HepG2 (cell line): ENCODE data around the gene ART4. TPM values are rescaled to one million over a fixed set of nuclear protein-coding genes. Genes with fewer than 3 reads are reported as not detected.

Experiments
- DMAP1 ChIP-seq: IDR thresholded peaks from 2 replicates; pipeline ENCODE4 v1.6.1; 2016
- EP300 ChIP-seq, 3 experiments: sonication (generic) in 1 of 3; formaldehyde crosslinking in 1 of 3; IDR thresholded peaks; 2 replicates each; pipeline versions ENCODE4 v1.5.1 to v1.6.1; 2011 to 2020; ENCODE audit warnings: low read depth in 2 of 3, low read length in 2 of 3, borderline replicate concordance in 1 of 3, improper control_type of control experiment in 1 of 3, mild to moderate bottlenecking in 1 of 3, missing genetic modification reagents in 1 of 3, moderate library complexity in 1 of 3
- FOXA1 ChIP-seq, 2 experiments: fragments of 450-650 bp in 1 of 2; sonication (generic) in 1 of 2; formaldehyde crosslinking in 1 of 2; IDR thresholded peaks; 2 replicates each; pipeline versions ENCODE4 v1.4.0 to v1.6.1; 2016 to 2020; ENCODE audit warnings: missing genetic modification reagents in 1 of 2
- HDAC6 ChIP-seq: fragments of 200-600 bp; sonication (generic); IDR thresholded peaks from 2 replicates; pipeline ENCODE4 v1.7.0; 2017; ENCODE audit warnings: mild to moderate bottlenecking, antibody characterized with exemption, low read length, low read depth
- JUN ChIP-seq: sonication (generic); formaldehyde crosslinking; IDR thresholded peaks from 2 replicates; pipeline ENCODE4 v1.4.0; 2020; ENCODE audit warnings: mild to moderate bottlenecking, missing genetic modification reagents
- KDM5B ChIP-seq: sonication (generic); formaldehyde crosslinking; IDR thresholded peaks from 2 replicates; pipeline ENCODE4 v1.4.0; 2020; ENCODE audit warnings: missing genetic modification reagents, mild to moderate bottlenecking, borderline replicate concordance
- MBNL3 ChIP-seq: fragments of 250-450 bp; sonication (Bioruptor Pico); conservative IDR thresholded peaks from 2 replicates; pipeline ENCODE4 v1.8.0; 2022; ENCODE audit warnings: mild to moderate bottlenecking, inconsistent platforms
- MYC ChIP-seq: sonication (generic); formaldehyde crosslinking; IDR thresholded peaks from 2 replicates; pipeline ENCODE4 v1.9.0; 2021; ENCODE audit warnings: missing genetic modification reagents, borderline replicate concordance
- RCOR2 ChIP-seq: IDR thresholded peaks from 2 replicates; pipeline ENCODE4 v1.6.1; 2016; ENCODE audit warnings: missing biosample characterization, missing genetic modification reagents
- RELA ChIP-seq: sonication (generic); formaldehyde crosslinking; IDR thresholded peaks from 2 replicates; pipeline ENCODE4 v1.4.0; 2020; ENCODE audit warnings: missing genetic modification reagents
- REPIN1 ChIP-seq: sonication (generic); formaldehyde crosslinking; IDR thresholded peaks from 2 replicates; pipeline ENCODE4 v1.8.0; 2022; ENCODE audit warnings: missing genetic modification reagents, low read depth, mild to moderate bottlenecking, borderline replicate concordance
- SAP130 ChIP-seq: IDR thresholded peaks from 2 replicates; pipeline ENCODE4 v1.6.1; 2016; ENCODE audit warnings: low read depth
- SRSF4 ChIP-seq: fragments of 200-400 bp; formaldehyde crosslinking; IDR thresholded peaks from one replicate; pipeline ENCODE4 v1.6.1; 2018; ENCODE audit warnings: mild to moderate bottlenecking, low read depth, low read length, moderate library complexity; ENCODE audit not compliant: poor library complexity, severe bottlenecking
- ZNF101 ChIP-seq: sonication (generic); formaldehyde crosslinking; IDR thresholded peaks from 2 replicates; pipeline ENCODE4 v1.4.0; 2020; ENCODE audit warnings: mild to moderate bottlenecking, low read depth, missing genetic modification reagents, borderline replicate concordance
- ZNF577 ChIP-seq: sonication (generic); formaldehyde crosslinking; IDR thresholded peaks from 2 replicates; pipeline ENCODE4 v1.4.0; 2020; ENCODE audit warnings: mild to moderate bottlenecking, low read depth, missing genetic modification reagents, borderline replicate concordance
- polyA plus RNA-seq, 8 experiments: library from polyadenylated mRNA; depleted of rRNA in 3 of 8; stranded (reverse) in 7 of 8; unstranded in 1 of 8; fragments of >200 nt; fragmentation: Illumina TruSeq in 4 of 8; extraction: Trizol in 4 of 8; gene quantifications; 2 replicates each; pipeline versions ENCODE4 v1.2.1 to v1.2.3, GENCODE V29; 2011 to 2016; ENCODE audit warnings: low read depth in 4 of 8, missing spikeins in 1 of 8, mixed read lengths in 1 of 8; ENCODE audit not compliant: insufficient read depth in 1 of 8
- total RNA-seq, 5 experiments: library from RNA; depleted of rRNA; stranded (reverse); fragments of >200 nt; fragmentation: Illumina TruSeq; extraction: Trizol; gene quantifications; 2 replicates each; pipeline ENCODE4 v1.2.3, GENCODE V29; 2016; ENCODE audit warnings: low read depth in 1 of 5
- TF ChIP-seq, protein P1 (sequence below): sonication (generic); formaldehyde crosslinking; conservative IDR thresholded peaks from 2 replicates; pipeline ENCODE4 v1.4.0; 2020; ENCODE audit warnings: mild to moderate bottlenecking, missing genetic modification reagents, moderate library complexity
- TF ChIP-seq, protein P2 (sequence below): sonication (generic); formaldehyde crosslinking; IDR thresholded peaks from 2 replicates; pipeline ENCODE4 v1.5.1; 2020; ENCODE audit warnings: mild to moderate bottlenecking, moderate library complexity, missing genetic modification reagents
- TF ChIP-seq, protein P3 (sequence below), 2 experiments: sonication (generic) in 1 of 2; formaldehyde crosslinking in 1 of 2; IDR thresholded peaks; 2 replicates each; pipeline versions ENCODE4 v1.4.0 to v1.6.1; 2016 to 2020; ENCODE audit warnings: borderline replicate concordance in 1 of 2, low read depth in 1 of 2, mild to moderate bottlenecking in 1 of 2, missing genetic modification reagents in 1 of 2

Gene ART4
- total and polyA plus RNA-seq, 2 of the 13 experiments (the other 11 are each of a cell fraction or from before 2014, with no cell fraction given), result 17.6 to 20.3 TPM

DNA sequence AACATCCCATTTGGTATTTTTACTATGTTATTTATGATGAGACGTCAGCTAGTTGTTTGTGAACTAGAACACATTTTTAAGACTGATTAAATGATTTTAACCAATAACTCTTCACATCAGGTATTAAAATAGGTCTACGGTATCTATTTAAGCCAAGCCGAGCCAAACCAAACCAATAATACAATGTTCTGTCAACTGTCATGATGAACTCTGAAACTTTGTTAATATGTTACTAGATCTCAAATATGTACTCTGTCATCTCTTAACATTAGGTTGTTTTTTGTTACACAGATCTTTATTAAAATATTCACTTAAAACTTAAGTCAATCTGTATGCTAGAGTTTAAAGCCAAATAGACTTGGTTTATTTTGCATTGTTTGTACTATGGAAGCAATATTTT is 1.0 kb downstream of the ART4 start (continued):
- TF ChIP-seq EP300 (IDR thresholded peaks at IDR 0.05; ENCODE audit: low read depth in 2 of 2, low read length in 2 of 2) (0 out of 4 replicates have a peak, but pooled peaks of 1 of the 2 experiments have one; percentile 1), EP300 (CRISPR knock-in tag; IDR thresholded peaks at IDR 0.05; ENCODE audit: borderline replicate concordance) (no peak), ZNF101 (CRISPR knock-in tag) (no peak), KDM5B (CRISPR knock-in tag) (no peak), MYC (CRISPR knock-in tag) (no peak), SRSF4 (no peak), REPIN1 (CRISPR knock-in tag) (no peak), FOXA1 (IDR thresholded peaks at IDR 0.05) (no peak), FOXA1 (CRISPR knock-in tag; IDR thresholded peaks at IDR 0.05) (no peak), JUN (CRISPR knock-in tag) (no peak), DMAP1 (CRISPR knock-in tag) (0 out of 2 replicates have a peak, but pooled peaks have one; percentile 4), RCOR2 (no peak), SAP130 (CRISPR knock-in tag) (no peak), HDAC6 (no peak), ZNF577 (no peak), MBNL3 (CRISPR knock-in tag) (no peak), RELA (CRISPR knock-in tag) (no peak)
- TF ChIP-seq, protein P1, sequence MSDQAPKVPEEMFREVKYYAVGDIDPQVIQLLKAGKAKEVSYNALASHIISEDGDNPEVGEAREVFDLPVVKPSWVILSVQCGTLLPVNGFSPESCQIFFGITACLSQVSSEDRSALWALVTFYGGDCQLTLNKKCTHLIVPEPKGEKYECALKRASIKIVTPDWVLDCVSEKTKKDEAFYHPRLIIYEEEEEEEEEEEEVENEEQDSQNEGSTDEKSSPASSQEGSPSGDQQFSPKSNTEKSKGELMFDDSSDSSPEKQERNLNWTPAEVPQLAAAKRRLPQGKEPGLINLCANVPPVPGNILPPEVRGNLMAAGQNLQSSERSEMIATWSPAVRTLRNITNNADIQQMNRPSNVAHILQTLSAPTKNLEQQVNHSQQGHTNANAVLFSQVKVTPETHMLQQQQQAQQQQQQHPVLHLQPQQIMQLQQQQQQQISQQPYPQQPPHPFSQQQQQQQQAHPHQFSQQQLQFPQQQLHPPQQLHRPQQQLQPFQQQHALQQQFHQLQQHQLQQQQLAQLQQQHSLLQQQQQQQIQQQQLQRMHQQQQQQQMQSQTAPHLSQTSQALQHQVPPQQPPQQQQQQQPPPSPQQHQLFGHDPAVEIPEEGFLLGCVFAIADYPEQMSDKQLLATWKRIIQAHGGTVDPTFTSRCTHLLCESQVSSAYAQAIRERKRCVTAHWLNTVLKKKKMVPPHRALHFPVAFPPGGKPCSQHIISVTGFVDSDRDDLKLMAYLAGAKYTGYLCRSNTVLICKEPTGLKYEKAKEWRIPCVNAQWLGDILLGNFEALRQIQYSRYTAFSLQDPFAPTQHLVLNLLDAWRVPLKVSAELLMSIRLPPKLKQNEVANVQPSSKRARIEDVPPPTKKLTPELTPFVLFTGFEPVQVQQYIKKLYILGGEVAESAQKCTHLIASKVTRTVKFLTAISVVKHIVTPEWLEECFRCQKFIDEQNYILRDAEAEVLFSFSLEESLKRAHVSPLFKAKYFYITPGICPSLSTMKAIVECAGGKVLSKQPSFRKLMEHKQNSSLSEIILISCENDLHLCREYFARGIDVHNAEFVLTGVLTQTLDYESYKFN (CRISPR knock-in tag), result peak; percentile 20; the same call in 1 of the 2 replicates
- TF ChIP-seq, protein P2, sequence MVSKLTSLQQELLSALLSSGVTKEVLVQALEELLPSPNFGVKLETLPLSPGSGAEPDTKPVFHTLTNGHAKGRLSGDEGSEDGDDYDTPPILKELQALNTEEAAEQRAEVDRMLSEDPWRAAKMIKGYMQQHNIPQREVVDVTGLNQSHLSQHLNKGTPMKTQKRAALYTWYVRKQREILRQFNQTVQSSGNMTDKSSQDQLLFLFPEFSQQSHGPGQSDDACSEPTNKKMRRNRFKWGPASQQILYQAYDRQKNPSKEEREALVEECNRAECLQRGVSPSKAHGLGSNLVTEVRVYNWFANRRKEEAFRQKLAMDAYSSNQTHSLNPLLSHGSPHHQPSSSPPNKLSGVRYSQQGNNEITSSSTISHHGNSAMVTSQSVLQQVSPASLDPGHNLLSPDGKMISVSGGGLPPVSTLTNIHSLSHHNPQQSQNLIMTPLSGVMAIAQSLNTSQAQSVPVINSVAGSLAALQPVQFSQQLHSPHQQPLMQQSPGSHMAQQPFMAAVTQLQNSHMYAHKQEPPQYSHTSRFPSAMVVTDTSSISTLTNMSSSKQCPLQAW (CRISPR knock-in tag), result no peak
- TF ChIP-seq, protein P3, sequence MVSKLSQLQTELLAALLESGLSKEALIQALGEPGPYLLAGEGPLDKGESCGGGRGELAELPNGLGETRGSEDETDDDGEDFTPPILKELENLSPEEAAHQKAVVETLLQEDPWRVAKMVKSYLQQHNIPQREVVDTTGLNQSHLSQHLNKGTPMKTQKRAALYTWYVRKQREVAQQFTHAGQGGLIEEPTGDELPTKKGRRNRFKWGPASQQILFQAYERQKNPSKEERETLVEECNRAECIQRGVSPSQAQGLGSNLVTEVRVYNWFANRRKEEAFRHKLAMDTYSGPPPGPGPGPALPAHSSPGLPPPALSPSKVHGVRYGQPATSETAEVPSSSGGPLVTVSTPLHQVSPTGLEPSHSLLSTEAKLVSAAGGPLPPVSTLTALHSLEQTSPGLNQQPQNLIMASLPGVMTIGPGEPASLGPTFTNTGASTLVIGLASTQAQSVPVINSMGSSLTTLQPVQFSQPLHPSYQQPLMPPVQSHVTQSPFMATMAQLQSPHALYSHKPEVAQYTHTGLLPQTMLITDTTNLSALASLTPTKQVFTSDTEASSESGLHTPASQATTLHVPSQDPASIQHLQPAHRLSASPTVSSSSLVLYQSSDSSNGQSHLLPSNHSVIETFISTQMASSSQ (IDR thresholded peaks at IDR 0.05; ENCODE audit: low read depth), result peak; percentile 78
- TF ChIP-seq, protein P3 (CRISPR knock-in tag; IDR thresholded peaks at IDR 0.05; ENCODE audit: borderline replicate concordance), result no peak; the same call in 1 of the 2 replicates
